ENCODE results near the gene KCNQ5. TPM values are rescaled to one million over a fixed set of nuclear protein-coding genes. Genes with fewer than 3 reads are reported as not detected.

The KCNQ5 gene
- total RNA-seq, 3 donors from 2014 or later (not counting 1 experiment from before 2014, with no cell fraction given): 8.2 to 9.7 (median 8.7) TPM

DNA sequence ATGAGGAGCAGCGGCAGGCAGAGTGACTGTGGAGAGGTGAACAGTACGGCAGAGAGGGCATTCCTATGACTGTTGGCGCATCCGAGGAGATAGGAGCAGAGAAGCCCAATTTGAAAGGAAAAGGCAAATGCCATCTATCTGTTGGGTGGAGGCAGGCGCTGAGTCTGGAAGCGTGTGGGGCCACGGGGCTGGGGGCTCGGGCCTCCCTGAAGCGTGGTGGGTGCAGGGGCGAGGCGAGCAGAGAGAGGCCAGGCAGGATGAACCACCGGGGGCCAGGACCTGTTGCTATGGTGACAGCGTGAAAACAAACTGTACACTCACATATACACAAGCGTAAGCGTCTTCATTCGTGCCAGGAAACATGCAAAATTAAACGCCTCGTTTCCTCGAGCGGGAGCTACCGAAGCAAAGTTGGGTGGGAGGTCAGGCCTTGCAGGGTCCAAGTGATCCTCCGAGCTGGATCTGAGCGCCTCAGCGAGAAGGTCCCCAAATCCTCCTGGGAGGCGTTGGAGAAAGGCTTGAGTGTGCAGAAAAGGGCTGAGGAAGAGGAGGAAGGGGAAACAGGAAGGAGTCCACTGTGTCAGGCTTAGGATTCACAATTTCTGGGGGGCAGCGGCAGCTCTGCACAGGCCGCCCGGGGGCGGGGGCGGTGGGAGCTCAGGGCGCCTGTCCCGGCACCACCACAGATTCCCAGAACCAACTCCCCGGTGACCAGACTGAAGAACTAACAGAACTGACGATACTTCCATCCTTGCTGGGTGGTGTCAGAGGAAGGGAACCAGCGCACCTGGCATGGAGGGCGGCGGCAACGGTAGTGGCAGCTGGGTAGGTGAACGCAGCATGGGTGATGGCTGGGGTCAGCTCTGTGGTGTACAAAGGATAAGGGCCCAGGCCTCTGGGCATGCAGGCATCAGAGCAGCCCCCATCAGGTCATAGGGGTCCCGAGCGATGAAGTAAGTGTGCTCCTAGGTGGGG, 535.2 kb downstream of the KCNQ5 start:
- Mint-ChIP-seq H3K36me3 (no peaks in the 10 kb centered on the region), H3K27me3 (ENCODE audit: low read depth in 2 of 2) (no peaks in the 10 kb centered on the region), H3K4me1 (no peaks in the 10 kb centered on the region), H3K27ac (no peak overlapping the region), H3K9me3 (no peaks in the 10 kb centered on the region), H3K4me3 (no peak overlapping the region)
- DNase-seq (no peak), ATAC-seq (no peak)
- Histone ChIP-seq H3K4me1 (ENCODE audit: control insufficient read depth, insufficient read depth, low read length) (no peaks in the 10 kb centered on the region), H3K9me3 (ENCODE audit: control insufficient read depth, insufficient read depth, low read length) (no peaks in the 10 kb centered on the region), H3K27ac (ENCODE audit: low read length) (no peak overlapping the region), H3K27me3 (ENCODE audit: control insufficient read depth, insufficient read depth, low read length) (no peaks in the 10 kb centered on the region), H3K36me3 (ENCODE audit: control insufficient read depth, insufficient read depth, low read length) (no peaks in the 10 kb centered on the region), H3K4me3 (ENCODE audit: low read length) (no peak overlapping the region)
- intact Hi-C loops (cut with micrococcal nuclease): no loop called here
- WGBS (ENCODE audit: insufficient coverage): 98% methylated on average over 41 of the region's 41 CpGs
- TF ChIP-seq, protein P1, sequence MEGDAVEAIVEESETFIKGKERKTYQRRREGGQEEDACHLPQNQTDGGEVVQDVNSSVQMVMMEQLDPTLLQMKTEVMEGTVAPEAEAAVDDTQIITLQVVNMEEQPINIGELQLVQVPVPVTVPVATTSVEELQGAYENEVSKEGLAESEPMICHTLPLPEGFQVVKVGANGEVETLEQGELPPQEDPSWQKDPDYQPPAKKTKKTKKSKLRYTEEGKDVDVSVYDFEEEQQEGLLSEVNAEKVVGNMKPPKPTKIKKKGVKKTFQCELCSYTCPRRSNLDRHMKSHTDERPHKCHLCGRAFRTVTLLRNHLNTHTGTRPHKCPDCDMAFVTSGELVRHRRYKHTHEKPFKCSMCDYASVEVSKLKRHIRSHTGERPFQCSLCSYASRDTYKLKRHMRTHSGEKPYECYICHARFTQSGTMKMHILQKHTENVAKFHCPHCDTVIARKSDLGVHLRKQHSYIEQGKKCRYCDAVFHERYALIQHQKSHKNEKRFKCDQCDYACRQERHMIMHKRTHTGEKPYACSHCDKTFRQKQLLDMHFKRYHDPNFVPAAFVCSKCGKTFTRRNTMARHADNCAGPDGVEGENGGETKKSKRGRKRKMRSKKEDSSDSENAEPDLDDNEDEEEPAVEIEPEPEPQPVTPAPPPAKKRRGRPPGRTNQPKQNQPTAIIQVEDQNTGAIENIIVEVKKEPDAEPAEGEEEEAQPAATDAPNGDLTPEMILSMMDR (IDR thresholded peaks at IDR 0.05): no peak

- H3K36me3 Mint-ChIP-seq: no peaks in the 10 kb centered on the region
- Histone ChIP-seq H3K27ac (ENCODE audit: low read length) (no peak overlapping the region), H3K4me3 (ENCODE audit: low read length) (no peak overlapping the region), H3K4me1 (ENCODE audit: control insufficient read depth, insufficient read depth, low read length) (no peaks in the 10 kb centered on the region), H3K36me3 (ENCODE audit: control insufficient read depth, insufficient read depth, low read length) (no peaks in the 10 kb centered on the region), H3K27me3 (ENCODE audit: control insufficient read depth, insufficient read depth, low read length) (no peaks in the 10 kb centered on the region), H3K9me3 (ENCODE audit: control insufficient read depth, insufficient read depth, low read length) (no peaks in the 10 kb centered on the region)
- TF ChIP-seq, protein P1 (IDR thresholded peaks at IDR 0.05): no peak
- no peak overlapping the region for H3K27ac Mint-ChIP-seq
- no peak overlapping the region for H3K4me3 Mint-ChIP-seq
- DNase-seq (no peak), ATAC-seq (no peak)
- WGBS (ENCODE audit: insufficient coverage): 90% methylated on average over 34 of the region's 34 CpGs
- no peaks in the 10 kb centered on the region for H3K9me3 Mint-ChIP-seq
- no peaks in the 10 kb centered on the region for H3K4me1 Mint-ChIP-seq
- H3K27me3 Mint-ChIP-seq (ENCODE audit: low read depth in 2 of 2): no peaks in the 10 kb centered on the region
- intact Hi-C loops (cut with micrococcal nuclease): no loop called here
Measured at GRCh38 chr6:73157870-73158269, 536.0 kb downstream of the KCNQ5 start.

DNA sequence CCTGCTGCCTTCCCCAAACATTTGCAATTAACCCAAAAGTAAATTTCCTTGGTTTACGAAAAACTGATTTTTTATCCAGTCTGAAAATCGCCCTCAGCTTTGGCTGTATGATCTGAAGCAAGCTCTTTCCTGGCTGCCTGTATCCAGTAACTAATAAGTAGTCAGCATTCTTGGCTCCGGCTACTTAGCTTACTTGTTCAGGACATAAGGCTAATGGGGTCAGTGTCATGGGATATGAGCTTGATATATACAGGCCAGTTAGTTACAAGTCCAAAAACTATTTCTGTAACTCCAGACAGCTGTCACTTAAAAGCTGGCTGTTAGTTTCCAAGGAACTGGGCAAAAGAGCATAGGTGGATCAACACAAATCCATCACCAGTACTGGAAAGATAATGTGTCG, 547.2 kb downstream of the KCNQ5 start:
- intact Hi-C loops (cut with micrococcal nuclease): no loop called here
- H3K27ac Mint-ChIP-seq: no peak overlapping the region
- DNase-seq (no peak), ATAC-seq (no peak)
- Histone ChIP-seq H3K36me3 (ENCODE audit: control insufficient read depth, insufficient read depth, low read length) (no peaks in the 10 kb centered on the region), H3K27me3 (ENCODE audit: control insufficient read depth, insufficient read depth, low read length) (no peaks in the 10 kb centered on the region), H3K9me3 (ENCODE audit: control insufficient read depth, insufficient read depth, low read length) (no peaks in the 10 kb centered on the region), H3K27ac (ENCODE audit: low read length) (no peak overlapping the region), H3K4me3 (ENCODE audit: low read length) (no peak overlapping the region), H3K4me1 (ENCODE audit: control insufficient read depth, insufficient read depth, low read length) (no peaks in the 10 kb centered on the region)
- no peaks in the 10 kb centered on the region for H3K9me3 Mint-ChIP-seq
- TF ChIP-seq, protein P1 (IDR thresholded peaks at IDR 0.05): no peak
- no peak overlapping the region for H3K4me3 Mint-ChIP-seq
- WGBS (ENCODE audit: insufficient coverage): 72% methylated on average over 4 of the region's 4 CpGs
- no peaks in the 10 kb centered on the region for H3K36me3 Mint-ChIP-seq
- H3K4me1 Mint-ChIP-seq: no peaks in the 10 kb centered on the region
- H3K27me3 Mint-ChIP-seq (ENCODE audit: low read depth in 2 of 2): no peaks in the 10 kb centered on the region
